Vagina (tissue), 2 donors: ENCODE measurements around the gene ABR. TPM values are rescaled to one million over a fixed set of nuclear protein-coding genes. Genes with fewer than 3 reads are reported as not detected.

Experiments used
- DNase-seq, 2 donors: peaks; one replicate each; pipeline ENCODE4 v3.0.0-alpha.2; 2017; ENCODE audit errors: extremely low spot score in 2 of 2
- H3K27ac ChIP-seq: fragments of 200-600 bp; sonication (generic); one replicate; pipeline ENCODE4 v1.5.1; 2019
- H3K27me3 ChIP-seq: fragments of 200-600 bp; sonication (generic); one replicate; pipeline ENCODE4 v1.5.1; 2019
- H3K36me3 ChIP-seq, 2 donors: fragments of 200-600 bp; sonication (generic); one replicate each; pipeline ENCODE4 v1.5.1; 2017 to 2019
- H3K4me1 ChIP-seq: fragments of 200-600 bp; sonication (generic); one replicate; pipeline ENCODE4 v1.5.1; 2019
- H3K4me3 ChIP-seq, 2 donors: fragments of 200-600 bp; sonication (generic); 1 replicate in 1 of 2; 2 replicates in 1 of 2; pipeline ENCODE4 v1.5.1; 2016 to 2019
- H3K9me3 ChIP-seq: fragments of 200-600 bp; sonication (generic); one replicate; pipeline ENCODE4 v1.5.1; 2019
- CTCF ChIP-seq, 3 experiments: fragments of 450-650 bp in 2 of 3; fragments of 200-600 bp in 1 of 3; sonication (generic) in 1 of 3; IDR thresholded peaks; one replicate each; pipeline ENCODE4 v1.5.1; 2017 to 2019; ENCODE audit warnings: antibody characterized with exemption in 3 of 3, mild to moderate bottlenecking in 2 of 3, moderate library complexity in 2 of 3
- POLR2A ChIP-seq, 2 donors: fragments of 450-650 bp; IDR thresholded peaks; one replicate each; pipeline ENCODE4 v1.6.1; 2017; ENCODE audit warnings: antibody characterized with exemption in 2 of 2, mild to moderate bottlenecking in 2 of 2, moderate library complexity in 2 of 2
- POLR2AphosphoS5 ChIP-seq, 2 donors: sonication (generic); formaldehyde crosslinking; IDR thresholded peaks; one replicate each; pipeline ENCODE4 v1.9.0; 2017; ENCODE audit warnings: antibody characterized with exemption in 2 of 2, mild to moderate bottlenecking in 2 of 2, low read depth in 1 of 2; ENCODE audit not compliant: insufficient read depth in 1 of 2
- intact Hi-C: fragments of 100-400 bp; cut with DNase I; formaldehyde crosslinking; loops from one replicate; pipeline ENCODE4 v1.15.1; 2023
- total RNA-seq: library from RNA; depleted of rRNA; stranded (reverse); fragments of >200 nt; gene quantifications from one replicate; pipeline ENCODE4 v1.2.3, GENCODE V29; 2016

ABR gene
- total RNA-seq, 1 donor from 2014 or later: 90.8 TPM

GRCh38 chr17:1221209-1221608 lies 41.4 kb upstream of the ABR start:
- Histone ChIP-seq H3K27me3 (no peaks in the 10 kb centered on the region), H3K9me3 (no peaks in the 10 kb centered on the region), H3K4me3 (no peak overlapping the region), H3K36me3 (no peaks in the 10 kb centered on the region), H3K4me1 (no peaks in the 10 kb centered on the region), H3K27ac (no peak overlapping the region)
- TF ChIP-seq CTCF (IDR thresholded peaks at IDR 0.05): no peak
- no peak for TF ChIP-seq POLR2A (IDR thresholded peaks at IDR 0.05)
- no peak for TF ChIP-seq POLR2AphosphoS5 (IDR thresholded peaks at IDR 0.05; ENCODE audit: insufficient read depth in 1 of 2, low read depth in 1 of 2)
- intact Hi-C loops: no loop called here
- DNase-seq: no peak

GRCh38 chr17:1220346-1220745 lies 40.6 kb upstream of the ABR start:
- no peaks in the 10 kb centered on the region for H3K27me3 ChIP-seq
- no peak for DNase-seq
- intact Hi-C loops: no loop called here
- H3K27ac ChIP-seq: no peak overlapping the region
- no peaks in the 10 kb centered on the region for H3K36me3 ChIP-seq
- H3K4me3 ChIP-seq: no peak overlapping the region
- H3K9me3 ChIP-seq: no peaks in the 10 kb centered on the region
- TF ChIP-seq POLR2A (IDR thresholded peaks at IDR 0.05): no peak
- TF ChIP-seq CTCF (IDR thresholded peaks at IDR 0.05): no peak
- no peaks in the 10 kb centered on the region for H3K4me1 ChIP-seq

DNA sequence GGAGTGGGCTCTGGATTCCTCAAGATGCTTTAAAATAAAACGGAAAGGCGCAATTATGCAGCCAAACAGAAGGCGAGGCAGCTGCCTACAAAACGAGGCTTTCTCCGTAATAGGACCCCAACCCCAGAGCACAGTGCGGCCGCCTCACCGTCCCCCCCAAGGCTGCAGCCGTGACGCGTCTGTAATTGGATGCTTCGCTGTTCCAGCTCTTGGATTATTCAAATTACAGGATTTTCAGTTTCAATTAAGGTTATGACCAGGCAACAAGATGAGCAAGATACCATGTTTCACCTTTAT lies 37.3 kb upstream of the ABR start:
- intact Hi-C loops: no loop called here

GRCh38 chr17:1216217-1217088 lies 36.7 kb upstream of the ABR start:
- intact Hi-C loops: no loop called here
- Histone ChIP-seq H3K36me3 (no peaks in the 10 kb centered on the region), H3K27me3 (no peaks in the 10 kb centered on the region), H3K9me3 (no peaks in the 10 kb centered on the region), H3K4me1 (no peaks in the 10 kb centered on the region), H3K4me3 (no peak overlapping the region), H3K27ac (no peak overlapping the region)
- no peak for DNase-seq
- TF ChIP-seq POLR2A (IDR thresholded peaks at IDR 0.05): no peak
- no peak for TF ChIP-seq CTCF (IDR thresholded peaks at IDR 0.05)
- TF ChIP-seq POLR2AphosphoS5 (IDR thresholded peaks at IDR 0.05; ENCODE audit: insufficient read depth in 1 of 2, low read depth in 1 of 2): no peak

More for the DNA sequence above, 37.3 kb upstream of the ABR start:
- H3K4me1 ChIP-seq: no peaks in the 10 kb centered on the region
- H3K27ac ChIP-seq: no peak overlapping the region
- no peak overlapping the region for H3K4me3 ChIP-seq
- no peak for DNase-seq
- H3K9me3 ChIP-seq: no peaks in the 10 kb centered on the region
- no peaks in the 10 kb centered on the region for H3K36me3 ChIP-seq
- H3K27me3 ChIP-seq: no peaks in the 10 kb centered on the region
- TF ChIP-seq POLR2AphosphoS5 (IDR thresholded peaks at IDR 0.05; ENCODE audit: insufficient read depth in 1 of 2, low read depth in 1 of 2) (no peak), CTCF (IDR thresholded peaks at IDR 0.05) (no peak), POLR2A (IDR thresholded peaks at IDR 0.05) (no peak)

- TF ChIP-seq POLR2AphosphoS5 (IDR thresholded peaks at IDR 0.05; ENCODE audit: insufficient read depth in 1 of 2, low read depth in 1 of 2) (no peak), POLR2A (IDR thresholded peaks at IDR 0.05) (no peak), CTCF (IDR thresholded peaks at IDR 0.05) (no peak)
- no peak for DNase-seq
- no peaks in the 10 kb centered on the region for H3K4me1 ChIP-seq
- intact Hi-C loops: no loop called here
- H3K9me3 ChIP-seq: no peaks in the 10 kb centered on the region
- H3K36me3 ChIP-seq: no peaks in the 10 kb centered on the region
- no peak overlapping the region for H3K27ac ChIP-seq
- H3K27me3 ChIP-seq: no peaks in the 10 kb centered on the region
- H3K4me3 ChIP-seq: no peak overlapping the region
Observed at GRCh38 chr17:1212946-1213345, 33.2 kb upstream of the ABR start.
